HEK293 (cell line): ENCODE data around the gene RIMKLA.

Source experiments
- CTCF ChIA-PET: fragments of 350-600 bp; formaldehyde crosslinking; extraction: SDS; loops from one replicate; lab custom pipeline; 2021; ENCODE audit warnings: antibody characterized with exemption; lab: Yijun Ruan, JAX
- POLR2A ChIA-PET: fragments of 300-600 bp; formaldehyde crosslinking; extraction: SDS; loops from one replicate; lab custom pipeline; 2020; ENCODE audit warnings: antibody characterized with exemption, inconsistent platforms; lab: Yijun Ruan, JAX
- H3K27ac ChIP-seq: fragments of 200-500 bp; sonication (Bioruptor generic); 2 replicates; pipeline ENCODE4 v1.5.1; 2014; ENCODE audit warnings: low read depth, low read length, control low read depth, inconsistent platforms; ENCODE audit errors: extremely low read depth
- H3K36me3 ChIP-seq, 2 experiments: fragments of 200-500 bp in 1 of 2; sonication (Bioruptor generic) in 1 of 2; 1 replicate in 1 of 2; 2 replicates in 1 of 2; pipeline ENCODE4 v1.5.1; 2014 to 2017; ENCODE audit warnings: inconsistent platforms in 2 of 2, low read length in 2 of 2; ENCODE audit not compliant: control insufficient read depth in 2 of 2, insufficient read depth in 1 of 2
- H3K4me1 ChIP-seq: fragments of 200-500 bp; sonication (Bioruptor generic); 2 replicates; pipeline ENCODE4 v1.5.1; 2014; ENCODE audit warnings: mild to moderate bottlenecking, low read length, inconsistent platforms; ENCODE audit not compliant: control insufficient read depth, insufficient read depth
- H3K4me3 ChIP-seq: 2 replicates; pipeline ENCODE4 v1.5.1; 2011; ENCODE audit warnings: low read depth, mild to moderate bottlenecking, control low read depth, low read length, moderate library complexity
- H3K9me3 ChIP-seq: fragments of 200-500 bp; sonication (Bioruptor generic); 2 replicates; pipeline ENCODE4 v1.5.1; 2014; ENCODE audit warnings: low read depth, low read length, inconsistent platforms; ENCODE audit not compliant: control insufficient read depth, insufficient read depth
- ATF2 ChIP-seq: fragments of 450-650 bp; formaldehyde crosslinking; IDR thresholded peaks from 2 replicates; pipeline ENCODE4 v1.5.1; 2016; ENCODE audit warnings: missing biosample characterization, missing genetic modification characterization, low read depth
- BCL11B ChIP-seq: fragments of 450-650 bp; formaldehyde crosslinking; IDR thresholded peaks from 2 replicates; pipeline ENCODE4 v1.5.1; 2016; ENCODE audit warnings: low read depth, missing biosample characterization, missing genetic modification characterization
- ELK4 ChIP-seq: IDR thresholded peaks from 2 replicates; pipeline ENCODE4 v1.6.1; 2011; ENCODE audit warnings: mild to moderate bottlenecking, low read depth, low read length, borderline replicate concordance
- GFI1B ChIP-seq: fragments of 450-650 bp; formaldehyde crosslinking; IDR thresholded peaks from 2 replicates; pipeline ENCODE4 v1.5.1; 2016; ENCODE audit warnings: missing biosample characterization, missing genetic modification characterization
- GLI4 ChIP-seq: fragments of 450-650 bp; formaldehyde crosslinking; IDR thresholded peaks from 2 replicates; pipeline ENCODE4 v1.5.1; 2016; ENCODE audit warnings: missing biosample characterization, missing genetic modification characterization
- INSM2 ChIP-seq: fragments of 450-650 bp; formaldehyde crosslinking; IDR thresholded peaks from 2 replicates; pipeline ENCODE4 v1.5.1; 2016; ENCODE audit warnings: missing biosample characterization, missing genetic modification characterization
- PBX3 ChIP-seq: sonication (generic); formaldehyde crosslinking; IDR thresholded peaks from 2 replicates; pipeline ENCODE4 v1.8.1; 2022; ENCODE audit warnings: mild to moderate bottlenecking, moderate library complexity, missing genetic modification reagents
- ZFHX2 ChIP-seq: fragments of 450-650 bp; formaldehyde crosslinking; conservative IDR thresholded peaks from 2 replicates; pipeline ENCODE4 v1.5.1; 2016; ENCODE audit warnings: missing biosample characterization, missing genetic modification characterization
- ZNF157 ChIP-seq: fragments of 450-650 bp; formaldehyde crosslinking; IDR thresholded peaks from 2 replicates; pipeline ENCODE4 v1.5.1; 2016; ENCODE audit warnings: missing biosample characterization, missing genetic modification characterization
- ZNF518A ChIP-seq: fragments of 450-650 bp; formaldehyde crosslinking; conservative IDR thresholded peaks from 2 replicates; pipeline ENCODE4 v1.5.1; 2016; ENCODE audit warnings: low read depth, missing biosample characterization, missing genetic modification characterization
- ZNF530 ChIP-seq: fragments of 450-650 bp; formaldehyde crosslinking; IDR thresholded peaks from 2 replicates; pipeline ENCODE4 v1.5.1; 2016; ENCODE audit warnings: low read depth, missing biosample characterization, missing genetic modification characterization
- ZNF548 ChIP-seq: fragments of 450-650 bp; formaldehyde crosslinking; IDR thresholded peaks from 2 replicates; pipeline ENCODE4 v1.5.1; 2016; ENCODE audit warnings: missing biosample characterization, missing genetic modification characterization
- ZNF626 ChIP-seq: fragments of 450-650 bp; sonication (Bioruptor Pico); formaldehyde crosslinking; IDR thresholded peaks from 2 replicates; pipeline ENCODE4 v1.5.1; 2018; ENCODE audit warnings: missing biosample characterization, missing genetic modification characterization, inconsistent platforms
- ZNF76 ChIP-seq: fragments of 450-650 bp; formaldehyde crosslinking; IDR thresholded peaks from 2 replicates; pipeline ENCODE4; 2016; ENCODE audit warnings: low read depth, missing biosample characterization, missing genetic modification characterization, borderline replicate concordance
- ZNF776 ChIP-seq: fragments of 450-650 bp; formaldehyde crosslinking; IDR thresholded peaks from 2 replicates; pipeline ENCODE4 v1.5.0; 2017; ENCODE audit warnings: missing biosample characterization, missing genetic modification characterization, borderline replicate concordance
- ZNF791 ChIP-seq: fragments of 450-650 bp; formaldehyde crosslinking; IDR thresholded peaks from 2 replicates; pipeline ENCODE4 v1.5.1; 2016; ENCODE audit warnings: missing biosample characterization, missing genetic modification characterization
- ZSCAN4 ChIP-seq: fragments of 450-650 bp; formaldehyde crosslinking; IDR thresholded peaks from 2 replicates; pipeline ENCODE4 v1.5.1; 2017; ENCODE audit warnings: missing biosample characterization, missing genetic modification characterization

Gene RIMKLA

GRCh38 chr1:42463921-42464320 lies 83.3 kb downstream of the RIMKLA start (continued):
- no peak for TF ChIP-seq PBX3 (CRISPR knock-in tag)
- TF ChIP-seq GLI4: no peak

GRCh38 chr1:42466030-42466429 lies 85.4 kb downstream of the RIMKLA start:
- H3K4me3 ChIP-seq: no peak overlapping the region
- TF ChIP-seq ZNF518A (tag by site-specific recombination) (no peak), ZSCAN4 (tag by site-specific recombination) (no peak), ZNF626 (no peak), ZNF548 (no peak), ZNF157 (tag by site-specific recombination) (no peak), ELK4 (no peak), GFI1B (tag by site-specific recombination) (no peak), ZFHX2 (tag by site-specific recombination) (no peak), BCL11B (tag by site-specific recombination) (no peak)
- H3K9me3 ChIP-seq: no peaks in the 10 kb centered on the region
- POLR2A ChIA-PET: no interaction called here
- H3K36me3 ChIP-seq: no peaks in the 10 kb centered on the region
- CTCF ChIA-PET: no interaction called here
- peaks cover 7% of the 10 kb centered on the region; the same call in 1 of the 2 replicates for H3K4me1 ChIP-seq
- H3K27ac ChIP-seq: no peak overlapping the region

GRCh38 chr1:42469727-42470126 lies 89.1 kb downstream of the RIMKLA start:
- no peaks in the 10 kb centered on the region for H3K9me3 ChIP-seq
- no peak overlapping the region for H3K4me3 ChIP-seq
- CTCF ChIA-PET: interaction anchor here (0.8 kb wide), 1 partner anchor 751 kb away, joined by 3 read pairs; no protein-coding TSS in a partner anchor
- TF ChIP-seq ZNF776 (no peak), INSM2 (tag by site-specific recombination) (no peak), ELK4 (no peak), ATF2 (tag by site-specific recombination) (no peak), ZNF791 (tag by site-specific recombination) (no peak), ZNF530 (tag by site-specific recombination) (no peak), ZNF76 (tag by site-specific recombination) (no peak)
- no peaks in the 10 kb centered on the region for H3K36me3 ChIP-seq
- H3K27ac ChIP-seq: no peak overlapping the region
- POLR2A ChIA-PET: no interaction called here
- no peaks in the 10 kb centered on the region for H3K4me1 ChIP-seq
